ENCODE measurements around the gene DDX10. TPM values are rescaled to one million over a fixed set of nuclear protein-coding genes. Genes with fewer than 3 reads are reported as not detected.

Gene DDX10
- total and polyA plus RNA-seq, 7 donors = 10.0 to 18.0 (median 11.4) TPM

DNA sequence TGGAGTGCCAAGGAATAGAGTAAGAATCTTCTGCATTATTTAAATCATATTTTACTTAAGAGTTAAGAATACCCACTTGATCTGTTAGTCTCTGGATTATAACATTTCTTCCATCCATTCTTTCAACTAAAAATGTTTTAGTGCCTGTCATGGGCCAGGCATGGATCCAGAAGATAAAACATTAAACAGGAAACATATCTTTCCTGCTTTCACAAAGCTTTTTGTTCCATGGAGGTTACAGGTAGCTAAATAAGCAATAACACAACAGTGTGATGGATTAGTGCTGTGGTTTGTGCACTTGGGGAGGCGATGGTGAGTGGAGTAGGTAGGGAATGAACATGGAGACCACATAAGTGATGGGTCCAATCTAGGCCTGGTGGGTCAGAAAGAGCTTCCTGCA, 258.5 kb downstream of the DDX10 start:
- H3K4me3 ChIP-seq = no peak overlapping the region
- DNase-seq = no peak
- no peak overlapping the region for H3K27ac ChIP-seq
- H3K9me3 ChIP-seq = no peaks in the 10 kb centered on the region
- H3K36me3 ChIP-seq (ENCODE audit: insufficient read depth in 1 of 2, low read depth in 1 of 2) = peaks cover 0 to 4% of the 10 kb centered on the region in 2 donors
- H3K4me1 ChIP-seq = peaks cover 7% of the 10 kb centered on the region
- intact Hi-C loops (cut with DNase I) = no loop called here
- H3K27me3 ChIP-seq (ENCODE audit: insufficient read depth in 3 of 3, low read length in 2 of 3) = no peaks in the 10 kb centered on the region
- no peak for TF ChIP-seq CTCF (IDR thresholded peaks at IDR 0.05)
- no peak for ATAC-seq
- WGBS, 3 donors = 87 to 96% (median 91%) methylated on average over 1 of the region's 1 CpG

- no peak overlapping the region for H3K27ac ChIP-seq
- no peak for TF ChIP-seq CTCF (IDR thresholded peaks at IDR 0.05)
- no peaks in the 10 kb centered on the region for H3K36me3 ChIP-seq (ENCODE audit: insufficient read depth in 1 of 2, low read depth in 1 of 2)
- ATAC-seq (no peak), DNase-seq (no peak)
- no peak overlapping the region for H3K4me3 ChIP-seq
- no peaks in the 10 kb centered on the region for H3K27me3 ChIP-seq (ENCODE audit: insufficient read depth in 3 of 3, low read length in 2 of 3)
- H3K4me1 ChIP-seq = peaks cover 9% of the 10 kb centered on the region
- WGBS, 3 donors = 69 to 83% (median 73%) methylated on average over 5 of the region's 5 CpGs
- no peaks in the 10 kb centered on the region for H3K9me3 ChIP-seq
- intact Hi-C loops (cut with DNase I) = no loop called here
These were observed 261.4 kb downstream of the DDX10 start for GRCh38 chr11:108926171-108926840.

DNA sequence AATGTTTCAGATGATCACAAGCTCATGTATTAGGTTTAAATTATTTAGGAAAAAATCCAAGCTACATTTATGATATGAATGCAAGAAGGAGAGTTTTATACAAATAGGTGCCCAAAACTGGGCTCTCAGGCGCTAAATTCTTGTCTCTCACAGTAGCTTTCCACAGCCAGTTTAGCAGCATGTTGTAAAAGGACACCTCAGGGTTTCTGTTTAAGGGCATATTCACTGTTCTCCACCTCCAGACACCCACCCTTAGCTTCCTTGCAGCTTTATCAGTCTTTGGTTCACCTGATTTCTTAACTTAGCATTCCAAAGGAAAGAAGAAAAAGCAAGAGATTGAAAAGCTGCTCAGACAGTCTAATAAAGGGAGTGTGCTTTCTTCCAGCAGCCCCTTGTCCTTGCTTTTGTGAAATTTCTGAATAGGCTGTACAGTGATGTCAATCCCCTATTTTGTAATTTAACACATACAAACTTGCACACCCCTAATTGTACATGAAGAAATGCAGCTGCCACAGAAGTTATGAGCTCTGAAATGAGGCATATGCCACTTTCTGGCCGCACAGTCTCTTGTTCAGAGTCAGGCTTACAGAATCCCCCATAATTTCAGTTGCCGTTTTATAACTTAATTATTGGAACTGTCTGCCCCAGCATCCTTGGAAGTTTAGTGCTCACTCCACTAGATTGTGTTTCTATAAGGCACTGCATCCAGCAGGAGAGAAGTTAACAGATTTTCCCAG, 262.1 kb downstream of the DDX10 start:
- ATAC-seq = no peak
- Histone ChIP-seq H3K9me3 (no peaks in the 10 kb centered on the region), H3K36me3 (ENCODE audit: insufficient read depth in 1 of 2, low read depth in 1 of 2) (no peaks in the 10 kb centered on the region), H3K4me3 (no peak overlapping the region), H3K27ac (no peak overlapping the region), H3K27me3 (ENCODE audit: insufficient read depth in 3 of 3, low read length in 2 of 3) (no peaks in the 10 kb centered on the region), H3K4me1 (peaks cover 9% of the 10 kb centered on the region)
- 90 to 95% (median 93%) methylated on average over 3 of the region's 3 CpGs for WGBS, 3 donors
- intact Hi-C loops (cut with DNase I) = no loop called here
- no peak for DNase-seq
- no peak for TF ChIP-seq CTCF (IDR thresholded peaks at IDR 0.05)

- no peaks in the 10 kb centered on the region for H3K27me3 ChIP-seq (ENCODE audit: insufficient read depth in 3 of 3, low read length in 2 of 3)
- no peak overlapping the region for H3K4me3 ChIP-seq
- TF ChIP-seq CTCF (IDR thresholded peaks at IDR 0.05) = no peak
- DNase-seq = no peak
- no peaks in the 10 kb centered on the region for H3K9me3 ChIP-seq
- peaks cover 9% of the 10 kb centered on the region for H3K4me1 ChIP-seq
- intact Hi-C loops (cut with DNase I) = no loop called here
- 44 to 66% (median 50%) methylated on average over 7 of the region's 7 CpGs for WGBS, 3 donors
- H3K27ac ChIP-seq = no peak overlapping the region
- peak in 1 of 4 donors; percentile 28 for ATAC-seq
- no peaks in the 10 kb centered on the region for H3K36me3 ChIP-seq (ENCODE audit: insufficient read depth in 1 of 2, low read depth in 1 of 2)
These were observed 263.1 kb downstream of the DDX10 start for GRCh38 chr11:108927791-108928545.

Measured in psoas muscle (tissue), 8 donors.